DMS114 treated with DMSO at 0.1 percent for 48 hours (cell line): ENCODE measurements around the gene FOXP1.

Experiments used
- DNase-seq: peaks from one replicate; lab custom pipeline; 2025; ENCODE audit not compliant: unreplicated experiment; lab: John Stamatoyannopoulos, UW

FOXP1 gene

GRCh38 chr3:71202848-71203533 lies 380.5 kb downstream of the FOXP1 start:
- no peak for DNase-seq

DNA sequence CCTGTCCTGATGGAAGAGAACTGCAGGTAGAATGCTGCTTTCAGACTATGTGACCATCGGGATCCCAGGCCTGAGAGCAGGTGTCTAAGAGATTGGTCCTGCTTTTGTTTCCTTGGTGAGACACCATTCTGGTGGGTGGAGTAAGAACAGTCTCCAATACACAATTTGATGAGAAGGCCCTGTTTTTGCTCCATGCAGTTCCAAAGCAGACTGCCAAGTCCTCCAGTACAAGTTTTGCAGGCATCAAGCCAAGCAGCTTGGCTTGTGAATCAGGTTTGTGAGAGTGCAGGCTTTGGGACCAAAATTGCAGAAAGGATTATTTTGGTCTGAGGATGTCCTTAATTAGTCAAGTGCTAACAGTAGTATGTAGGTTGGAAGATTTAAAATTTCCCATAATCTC lies 381.6 kb downstream of the FOXP1 start:
- DNase-seq: no peak

DNA sequence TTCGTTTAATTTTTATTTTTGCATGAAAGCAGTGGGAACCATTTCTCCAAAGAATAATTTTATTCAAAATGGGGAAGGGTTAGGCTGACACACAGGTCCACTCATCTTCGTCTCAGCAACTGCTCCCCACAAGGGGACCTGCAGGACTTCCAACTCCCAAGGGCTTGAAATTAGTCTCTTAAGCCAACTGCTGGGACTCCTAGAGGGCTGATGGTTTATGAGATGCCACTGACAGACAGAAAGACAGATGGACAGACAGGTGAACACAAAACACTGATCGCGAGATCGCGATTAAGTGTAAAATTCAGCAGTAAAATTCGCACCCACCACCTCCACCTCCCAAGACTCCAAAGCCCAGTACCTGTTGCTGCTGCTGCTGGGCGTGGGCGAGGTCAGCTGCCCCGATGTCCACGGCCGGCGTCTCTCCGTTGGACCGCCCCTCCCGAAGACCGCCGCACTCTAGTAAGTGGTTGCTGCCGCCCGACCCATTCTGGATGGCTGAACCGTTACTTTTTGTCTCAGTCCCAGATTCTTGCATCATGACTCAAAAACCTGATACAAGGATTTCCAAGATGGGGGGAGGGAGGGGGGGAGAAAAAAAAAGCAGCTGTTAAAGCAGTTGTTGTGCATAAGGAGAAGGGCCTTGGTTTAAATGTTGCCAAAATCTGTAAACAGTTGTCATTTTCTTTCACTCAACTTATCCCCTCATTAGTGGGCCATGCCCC lies 385.5 kb downstream of the FOXP1 start:
- no peak for DNase-seq

DNA sequence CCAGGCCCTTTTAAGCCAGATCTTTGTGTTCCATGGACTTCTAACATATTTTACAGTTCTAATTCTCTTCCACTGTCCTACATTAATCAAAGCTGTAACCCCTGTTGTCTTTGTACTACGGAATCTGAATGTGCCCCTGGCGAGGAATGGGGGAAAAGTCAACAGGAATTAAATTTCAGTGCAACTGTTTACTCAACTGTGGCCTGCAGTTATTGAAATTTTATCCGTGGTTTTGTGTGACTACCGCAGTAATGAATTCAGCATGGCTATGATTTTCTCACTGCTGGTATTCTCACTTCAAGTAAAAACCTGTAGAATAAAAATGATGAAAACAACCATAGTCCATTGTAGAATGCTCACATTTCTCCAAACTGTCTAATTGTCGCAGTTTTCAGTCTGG lies 388.0 kb downstream of the FOXP1 start:
- no peak for DNase-seq

DNA sequence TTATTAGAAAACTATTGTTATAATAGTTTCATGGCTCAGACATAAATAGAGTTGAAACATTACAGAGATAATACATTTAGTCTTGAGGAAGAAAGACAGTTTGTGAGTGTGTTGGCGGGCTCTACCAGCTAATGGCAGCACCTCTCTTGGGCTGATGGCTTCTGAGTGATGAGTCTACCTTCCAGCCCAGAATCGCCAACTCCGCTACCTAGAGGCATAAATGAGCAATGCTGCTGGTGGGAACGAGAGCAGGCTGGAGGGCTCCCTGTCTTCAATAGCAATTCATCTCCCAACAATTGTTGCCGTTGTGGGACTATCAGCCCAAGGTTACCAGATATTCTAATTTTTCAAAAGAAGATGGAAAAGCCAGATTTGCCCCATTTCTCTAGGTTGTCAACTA lies 388.7 kb downstream of the FOXP1 start:
- no peak for DNase-seq

GRCh38 chr3:71191031-71191482 lies 392.5 kb downstream of the FOXP1 start:
- DNase-seq: no peak

- no peak for DNase-seq
Observed at GRCh38 chr3:71189480-71189879, 394.0 kb downstream of the FOXP1 start.

GRCh38 chr3:71187715-71188114 lies 395.8 kb downstream of the FOXP1 start:
- no peak for DNase-seq

DNA sequence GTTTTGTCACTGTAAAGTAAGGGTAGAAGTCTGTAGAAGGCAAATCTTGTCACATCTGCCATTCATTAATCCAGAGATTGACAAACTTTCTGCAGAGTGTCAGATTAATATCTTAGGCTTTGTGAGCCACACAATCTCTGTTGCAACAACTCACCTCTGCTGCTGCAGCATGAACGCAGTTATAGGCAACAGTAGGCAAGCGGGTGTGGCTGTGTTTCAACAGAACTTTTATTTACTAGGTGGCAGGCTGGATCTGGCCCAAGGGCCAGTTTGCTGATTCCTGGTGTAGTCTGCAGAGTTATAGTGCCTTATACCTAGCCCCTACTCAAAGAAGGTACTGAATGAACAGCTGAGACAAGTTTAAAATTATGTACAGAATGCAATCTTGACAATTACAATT lies 396.7 kb downstream of the FOXP1 start:
- DNase-seq: no peak

GRCh38 chr3:71185733-71186455 lies 397.6 kb downstream of the FOXP1 start:
- DNase-seq: no peak

GRCh38 chr3:71184252-71184651 lies 399.3 kb downstream of the FOXP1 start:
- DNase-seq: no peak

DNA sequence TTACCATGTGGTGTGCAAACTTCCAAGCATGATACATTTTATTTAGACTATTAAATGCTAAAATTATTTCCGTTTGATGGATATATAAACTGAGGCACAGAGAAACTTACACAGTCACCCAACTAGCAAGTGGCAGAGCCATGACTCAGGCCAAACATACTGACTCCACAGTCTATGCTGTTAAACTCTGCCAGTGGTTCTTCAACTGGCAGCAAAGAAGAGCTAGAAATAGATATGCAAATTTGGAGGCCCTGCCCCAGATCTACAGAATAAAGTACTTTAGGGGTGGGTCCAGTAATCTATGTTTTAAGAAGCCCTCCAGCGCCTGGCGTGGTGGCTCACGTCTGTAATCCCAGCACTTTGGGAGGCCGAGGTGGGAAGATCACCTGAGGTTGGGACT lies 400.0 kb downstream of the FOXP1 start:
- no peak for DNase-seq

GRCh38 chr3:71180524-71180923 lies 403.0 kb downstream of the FOXP1 start:
- no peak for DNase-seq

GRCh38 chr3:71177375-71177774 lies 406.2 kb downstream of the FOXP1 start:
- no peak for DNase-seq

DNA sequence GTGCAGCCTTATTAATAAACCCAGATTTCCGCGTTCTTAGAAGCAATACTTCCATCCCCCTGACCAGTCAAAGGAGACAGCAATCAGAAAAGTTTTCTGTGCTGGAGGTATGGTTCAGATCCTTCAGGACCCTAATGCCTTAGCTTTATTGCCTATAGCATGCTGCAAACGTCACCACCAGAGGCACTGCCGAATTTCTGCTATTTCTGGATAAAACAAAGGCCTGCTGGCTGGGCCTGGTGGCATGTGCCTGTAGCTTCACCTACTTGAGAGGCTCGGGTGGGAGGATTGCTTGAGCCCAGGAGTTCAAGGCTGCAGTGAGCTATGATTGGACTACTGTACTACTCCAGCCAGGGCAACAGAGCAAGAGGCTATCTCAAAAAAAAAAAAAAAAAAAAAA lies 407.2 kb downstream of the FOXP1 start:
- no peak for DNase-seq

GRCh38 chr3:71175691-71176365 lies 407.7 kb downstream of the FOXP1 start:
- no peak for DNase-seq

GRCh38 chr3:71172951-71173350 lies 410.6 kb downstream of the FOXP1 start:
- DNase-seq: no peak

DNA sequence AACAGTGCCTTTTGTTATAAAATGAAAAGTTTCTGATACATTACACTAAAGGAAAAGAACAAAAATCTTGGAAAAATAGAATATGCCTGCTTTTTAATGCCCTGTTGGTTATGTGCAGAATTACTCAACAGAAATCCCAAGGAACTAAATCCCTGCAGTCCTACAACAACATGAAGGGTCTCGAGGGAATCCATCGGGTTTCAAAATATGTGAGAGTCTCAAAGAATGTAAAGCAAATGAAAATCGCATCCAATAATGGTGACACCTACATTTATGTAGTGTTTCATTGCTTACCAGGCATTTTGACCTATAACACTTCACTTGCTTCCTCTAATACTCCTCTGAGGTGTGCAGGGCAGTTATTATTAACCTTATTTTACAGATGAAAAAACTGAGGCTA lies 411.3 kb downstream of the FOXP1 start:
- DNase-seq: no peak

DNA sequence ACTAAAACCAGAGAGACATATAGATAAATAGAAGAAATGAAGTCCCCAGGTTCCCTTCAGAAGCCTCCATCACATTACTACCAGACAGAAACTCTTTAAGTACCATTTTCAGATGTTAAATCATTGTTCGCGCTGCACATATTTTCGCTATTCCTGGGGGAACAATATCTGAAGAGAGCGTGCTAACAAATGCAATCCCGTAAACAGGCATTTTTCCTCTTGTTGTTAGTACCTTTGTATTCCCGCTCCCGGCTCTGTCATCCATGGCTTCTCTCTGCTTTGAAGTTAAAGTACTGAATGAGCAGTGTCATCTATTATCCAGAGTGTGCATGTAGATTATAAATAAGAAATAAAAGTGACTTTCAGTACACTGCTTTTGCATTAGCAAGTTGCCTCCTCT lies 412.3 kb downstream of the FOXP1 start:
- DNase-seq: no peak

DNA sequence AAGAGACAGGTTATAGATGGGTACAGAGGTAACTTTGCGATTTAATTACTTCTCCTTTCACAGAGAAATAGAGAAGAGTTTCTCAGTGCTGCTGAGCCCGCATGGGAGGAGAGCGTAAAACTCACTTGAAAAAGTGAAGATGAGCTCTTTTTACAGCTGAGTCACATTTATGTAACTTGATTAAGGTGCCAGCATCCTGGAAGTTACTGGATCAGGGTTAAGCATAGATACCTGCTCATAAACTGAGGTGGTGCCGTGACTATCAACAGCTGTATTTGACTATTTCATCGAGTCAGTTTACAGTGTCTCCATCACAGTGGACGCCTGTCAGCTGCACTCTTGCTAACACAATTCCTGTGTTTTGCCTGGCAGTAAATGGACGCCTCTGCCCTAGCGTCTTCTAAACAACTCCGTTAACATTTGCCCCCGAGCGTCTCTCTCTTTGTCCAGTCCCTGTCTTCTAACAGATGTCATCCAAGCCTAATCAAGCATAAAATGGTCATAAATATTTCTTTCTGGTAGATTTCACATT lies 414.6 kb downstream of the FOXP1 start:
- no peak for DNase-seq

DNA sequence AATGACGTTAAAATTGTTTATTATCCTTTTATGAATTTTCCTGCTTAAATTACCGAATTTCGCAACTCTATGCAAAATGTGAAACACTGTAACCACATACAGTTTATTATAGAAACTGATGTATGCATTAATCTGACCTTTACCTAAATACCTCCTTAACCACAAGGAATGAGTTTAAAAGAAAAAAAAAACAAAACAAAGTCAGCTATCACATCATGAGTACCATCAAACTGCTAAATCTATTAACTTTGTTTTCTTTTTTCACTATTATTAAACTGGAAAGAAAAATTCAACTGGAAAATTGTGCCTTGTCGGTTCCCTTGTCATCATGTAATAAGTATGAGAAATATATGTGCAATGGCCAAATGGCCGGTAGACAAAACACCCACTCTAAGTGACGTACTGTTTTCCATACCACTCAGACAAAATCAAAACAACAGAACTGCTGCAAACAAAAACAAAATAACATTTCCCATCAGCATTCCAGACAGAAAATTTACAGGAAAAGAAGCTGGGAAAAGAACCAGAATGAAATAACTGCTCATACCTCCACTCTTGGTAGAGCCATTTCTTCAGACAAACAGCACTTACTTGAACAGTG lies 415.3 kb downstream of the FOXP1 start:
- DNase-seq: no peak
